Measurements from ENCODE around the gene ACTC1. TPM values are rescaled to one million over a fixed set of nuclear protein-coding genes. Genes with fewer than 3 reads are reported as not detected.

Gene ACTC1
- total RNA-seq, 2 experiments from 2014 or later: not detected

Other genes starting within 250 kb of the ACTC1 start
- gene GOLGA8B, start 211.9 kb downstream of the ACTC1 start, total RNA-seq: 100 to 1,000 TPM in 1 of 2 experiments, 10 to 100 TPM in 1; 85.2 to 103 TPM
- not detected for gene GJD2, start 40.6 kb downstream of the ACTC1 start, total RNA-seq
- gene AQR, start 174.2 kb upstream of the ACTC1 start, total RNA-seq: 10 to 100 TPM; 30.1 to 33.2 TPM
- 10 to 100 TPM; 36.6 to 38.5 TPM for gene ZNF770, start 192.7 kb upstream of the ACTC1 start, total RNA-seq